Kidney (tissue), 22 donors: ENCODE data around the gene FCN1. TPM values are rescaled to one million over a fixed set of nuclear protein-coding genes. Genes with fewer than 3 reads are reported as not detected.

ENCODE experiments used
- DNase-seq, 5 donors: peaks; one replicate each; pipeline ENCODE4 v3.0.0-alpha.2; 2013 to 2020
- FAIRE-seq: peaks from 2 replicates; lab custom pipeline; 2012; peaks lifted over from hg19 to GRCh38; lab: Jason Lieb, UNC
- H3K27ac ChIP-seq, 2 donors: one replicate each; pipeline ENCODE4 v1.7.0; 2013; ENCODE audit warnings: low read depth in 2 of 2, low read length in 2 of 2, inconsistent platforms in 1 of 2
- H3K27me3 ChIP-seq: one replicate; pipeline ENCODE4 v1.7.1; 2013; ENCODE audit warnings: low read length, inconsistent platforms; ENCODE audit not compliant: control insufficient read depth, insufficient read depth
- H3K36me3 ChIP-seq, 3 donors: one replicate each; pipeline versions ENCODE4 v1.7.0 to v1.7.1; 2013; ENCODE audit warnings: low read length in 3 of 3, control low read depth in 1 of 3, inconsistent platforms in 1 of 3; ENCODE audit not compliant: insufficient read depth in 3 of 3, control insufficient read depth in 2 of 3
- H3K4me1 ChIP-seq, 3 donors: one replicate each; pipeline versions ENCODE4 v1.7.0 to v1.7.1; 2013; ENCODE audit warnings: low read length in 3 of 3, inconsistent platforms in 1 of 3, low read depth in 1 of 3; ENCODE audit not compliant: control insufficient read depth in 2 of 3, insufficient read depth in 2 of 3
- H3K4me3 ChIP-seq, 3 donors: one replicate each; pipeline versions ENCODE4 v1.7.0 to v1.8.1; 2013; ENCODE audit warnings: low read length in 3 of 3, control low read depth in 1 of 3, inconsistent platforms in 1 of 3
- H3K9ac ChIP-seq, 3 donors: one replicate each; pipeline versions ENCODE4 v1.7.0 to v1.7.1; 2013; ENCODE audit warnings: low read length in 3 of 3, control low read depth in 1 of 3, inconsistent platforms in 1 of 3
- H3K9me3 ChIP-seq, 3 donors: one replicate each; pipeline versions ENCODE4 v1.7.0 to v1.7.1; 2013; ENCODE audit warnings: low read length in 3 of 3, control low read depth in 1 of 3, inconsistent platforms in 1 of 3; ENCODE audit not compliant: control insufficient read depth in 2 of 3, insufficient read depth in 1 of 3
- CTCF ChIP-seq: IDR thresholded peaks from 3 replicates; pipeline ENCODE4 v1.5.1; 2012; ENCODE audit warnings: mild to moderate bottlenecking, moderate library complexity, borderline replicate concordance; ENCODE audit not compliant: insufficient read depth; ENCODE audit errors: extremely low read depth
- intact Hi-C: fragments of 100-400 bp; cut with DNase I; formaldehyde crosslinking; loops from one replicate; pipeline ENCODE4 v1.11.1; 2022
- long read RNA-seq, 10 donors: library from polyadenylated mRNA in 1 of 10; unstranded in 1 of 10; transcript quantifications; one replicate each; pipeline ENCODE4 v2.0.0 and lab custom pipeline, GENCODE V29; 2021 to 2026
- polyA plus RNA-seq: library from polyadenylated mRNA; stranded (reverse); fragments of 350-450 nt; fragmentation: Illumina TruSeq; extraction: RNeasy Lipid Tissue Mini Kit (QIAGEN cat#74804); gene quantifications from one replicate; pipeline ENCODE4 v1.2.3, GENCODE V29; 2014; ENCODE audit warnings: low read depth, low replicate concordance; ENCODE audit not compliant: insufficient read depth
- total RNA-seq: library from RNA; stranded (reverse); fragmentation: NEBNext Ultra II Directional; extraction: Animal tissue kit (Norgen Biotek cat#: 25700); gene quantifications from one replicate; pipeline ENCODE4 v1.2.1, GENCODE V29; 2021
- donor health status: control.
- donor health status: control.
- donor health status: control.
- donor health status: control.
- donor health status: control.
- donor health status: DM: yes; HTN: yes; CAD: no.
- donor health status: Normal renal cell carcinoma (clear cell type).

Gene FCN1
- 13.0 TPM for total RNA-seq
- 3.2 TPM for polyA plus RNA-seq
- long read RNA-seq, donor 1 = 0 reads
- long read RNA-seq, donor 2 = 0 reads
- long read RNA-seq, donor 3, partial matches to known transcripts = 0 of 1 reads
- long read RNA-seq, donor 3, other reads (novel, unspliced or antisense) = 0 of 1 reads
- long read RNA-seq, donor 4, partial matches to known transcripts = 0 of 1 reads
- long read RNA-seq, donor 4, other reads (novel, unspliced or antisense) = 0 of 1 reads
- long read RNA-seq, donor 5 = 0 reads
- long read RNA-seq, donor 6 = 0 reads
- long read RNA-seq, donor 7, transcript FCN1-201 (9 exons, 1,286 nt) = major isoform, 6 of 15 reads
- long read RNA-seq, donor 7, partial matches to known transcripts = 1 of 15 reads
- long read RNA-seq, donor 7, other reads (novel, unspliced or antisense) = 8 of 15 reads
- long read RNA-seq, donor 8 = 0 reads
- long read RNA-seq, donor 9 = 0 reads
- long read RNA-seq, donor 10 = 0 reads

- FAIRE-seq = no peak
These were observed at the start of gene FCN1 for GRCh38 chr9:134917431-134918373. FCN1 (minus strand) TSS chr9:134917912; CDS start chr9:134917871, 41 bp downstream.

GRCh38 chr9:134966697-134967546 is 49.2 kb upstream of the FCN1 start:
- Histone ChIP-seq H3K9me3 (no peaks in the 10 kb centered on the region), H3K9ac (no peak overlapping the region), H3K27me3 (no peaks in the 10 kb centered on the region), H3K4me3 (no peak overlapping the region), H3K4me1 (no peaks in the 10 kb centered on the region), H3K36me3 (no peaks in the 10 kb centered on the region), H3K27ac (no peak overlapping the region)
- DNase-seq (peak in 2 of 5 donors; percentile 37 to 65), FAIRE-seq (no peak)
- intact Hi-C loops = no loop called here
- no peak for TF ChIP-seq CTCF

More at GRCh38 chr9:134917431-134918373, at the start of gene FCN1:
- H3K27me3 ChIP-seq = no peaks in the 10 kb centered on the region
- peaks cover 0 to 11% (median 6%) of the 10 kb centered on the region in 3 donors for H3K9me3 ChIP-seq
- no peak within 1 kb of the TSS for H3K9ac ChIP-seq
- H3K36me3 ChIP-seq = no peaks in the 10 kb centered on the region
- no peak within 1 kb of the TSS for H3K27ac ChIP-seq
- no peaks in the 10 kb centered on the region for H3K4me1 ChIP-seq
- peak in 1 of 5 donors; percentile 2 for DNase-seq
- no peak within 1 kb of the TSS for H3K4me3 ChIP-seq
- no peak for TF ChIP-seq CTCF
- intact Hi-C loops = no loop called here

GRCh38 chr9:134966270-134966669 is 48.6 kb upstream of the FCN1 start:
- intact Hi-C loops = no loop called here
- FAIRE-seq (no peak), DNase-seq (peak in 2 of 5 donors; percentile 13 to 30)
- Histone ChIP-seq H3K27ac (no peak overlapping the region), H3K9ac (no peak overlapping the region), H3K27me3 (no peaks in the 10 kb centered on the region), H3K9me3 (no peaks in the 10 kb centered on the region), H3K36me3 (no peaks in the 10 kb centered on the region), H3K4me3 (no peak overlapping the region), H3K4me1 (no peaks in the 10 kb centered on the region)
- no peak for TF ChIP-seq CTCF
